Epithelial cell of esophagus (primary cell): ENCODE measurements around the gene VDAC1.
"Not testable (repeated sequence)": the region's sequence is repeated elsewhere in the genome, so short reads cannot be mapped to it uniquely, and the experiment has no call there.

Experiments
- DNase-seq: peaks from one replicate; pipeline ENCODE4 v3.0.0; 2010; ENCODE audit warnings: low read depth
- H3K4me3 ChIP-seq: 2 replicates; pipeline ENCODE4 v1.5.1; 2011; ENCODE audit warnings: mild to moderate bottlenecking, low read length, control low read depth
- TF ChIP-seq, protein P1 (sequence below): IDR thresholded peaks from 2 replicates; pipeline ENCODE4 v1.5.1; 2011; ENCODE audit warnings: low read depth, mild to moderate bottlenecking, low read length, control low read depth, inconsistent platforms; ENCODE audit not compliant: insufficient read depth; ENCODE audit errors: missing control alignments

The VDAC1 gene

DNA sequence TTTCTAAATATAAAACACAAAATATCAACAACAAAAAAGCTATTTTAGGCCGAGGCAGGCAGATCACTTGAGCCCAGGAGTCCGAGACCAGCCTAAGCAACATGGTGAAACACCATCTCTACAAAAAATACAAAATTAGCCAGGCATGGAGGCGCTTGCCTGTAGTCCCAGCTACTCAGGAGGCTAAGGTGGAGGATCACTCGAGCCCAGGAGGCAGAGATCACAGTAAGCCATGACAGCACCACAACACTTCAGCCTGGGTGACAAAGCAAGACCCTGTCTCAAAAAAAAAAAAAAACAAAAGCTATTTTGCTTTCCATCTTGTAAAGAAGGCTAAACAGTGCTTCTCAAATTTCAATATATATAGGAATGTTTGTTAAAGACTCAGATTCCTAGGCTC, 47.7 kb downstream of the VDAC1 start:
- no peak for DNase-seq
- no peak overlapping the region for H3K4me3 ChIP-seq
- TF ChIP-seq, protein P1, sequence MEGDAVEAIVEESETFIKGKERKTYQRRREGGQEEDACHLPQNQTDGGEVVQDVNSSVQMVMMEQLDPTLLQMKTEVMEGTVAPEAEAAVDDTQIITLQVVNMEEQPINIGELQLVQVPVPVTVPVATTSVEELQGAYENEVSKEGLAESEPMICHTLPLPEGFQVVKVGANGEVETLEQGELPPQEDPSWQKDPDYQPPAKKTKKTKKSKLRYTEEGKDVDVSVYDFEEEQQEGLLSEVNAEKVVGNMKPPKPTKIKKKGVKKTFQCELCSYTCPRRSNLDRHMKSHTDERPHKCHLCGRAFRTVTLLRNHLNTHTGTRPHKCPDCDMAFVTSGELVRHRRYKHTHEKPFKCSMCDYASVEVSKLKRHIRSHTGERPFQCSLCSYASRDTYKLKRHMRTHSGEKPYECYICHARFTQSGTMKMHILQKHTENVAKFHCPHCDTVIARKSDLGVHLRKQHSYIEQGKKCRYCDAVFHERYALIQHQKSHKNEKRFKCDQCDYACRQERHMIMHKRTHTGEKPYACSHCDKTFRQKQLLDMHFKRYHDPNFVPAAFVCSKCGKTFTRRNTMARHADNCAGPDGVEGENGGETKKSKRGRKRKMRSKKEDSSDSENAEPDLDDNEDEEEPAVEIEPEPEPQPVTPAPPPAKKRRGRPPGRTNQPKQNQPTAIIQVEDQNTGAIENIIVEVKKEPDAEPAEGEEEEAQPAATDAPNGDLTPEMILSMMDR, result no peak

DNA sequence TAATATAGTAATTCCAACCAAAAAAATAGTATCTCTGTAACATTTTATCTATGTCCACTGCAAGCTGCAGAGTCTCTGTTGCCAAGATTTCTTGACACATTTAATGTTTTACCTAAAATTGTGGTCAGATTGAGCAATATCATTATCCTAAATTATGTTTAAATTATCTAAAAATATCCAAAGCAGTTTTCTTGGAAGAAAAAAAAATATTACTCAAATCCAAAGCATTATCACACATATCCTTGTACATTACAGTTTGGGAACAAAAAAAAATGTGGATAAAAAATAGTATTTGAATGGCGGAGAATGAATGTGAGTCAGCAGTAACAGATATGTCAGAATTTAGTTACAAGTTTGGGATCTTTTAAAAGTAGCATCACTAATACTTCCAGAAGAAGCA, 48.6 kb downstream of the VDAC1 start:
- DNase-seq, H3K4me3 ChIP-seq: not testable (repeated sequence)

GRCh38 chr5:133953568-133954145, 51.1 kb downstream of the VDAC1 start:
- TF ChIP-seq, protein P1, result no peak
- H3K4me3 ChIP-seq, result no peak overlapping the region
- no peak for DNase-seq

- no peak overlapping the region for H3K4me3 ChIP-seq
- peak; percentile 36 for DNase-seq
- TF ChIP-seq, protein P1, result no peak
Measured at GRCh38 chr5:133952729-133953567, 51.8 kb downstream of the VDAC1 start.

- TF ChIP-seq, protein P1, result no peak
- H3K4me3 ChIP-seq, result no peak overlapping the region
- DNase-seq, result no peak
Measured at GRCh38 chr5:133950821-133951612, 53.8 kb downstream of the VDAC1 start.

GRCh38 chr5:133948721-133949120, 56.1 kb downstream of the VDAC1 start:
- no peak for DNase-seq
- no peak overlapping the region for H3K4me3 ChIP-seq
- TF ChIP-seq, protein P1, result no peak

DNA sequence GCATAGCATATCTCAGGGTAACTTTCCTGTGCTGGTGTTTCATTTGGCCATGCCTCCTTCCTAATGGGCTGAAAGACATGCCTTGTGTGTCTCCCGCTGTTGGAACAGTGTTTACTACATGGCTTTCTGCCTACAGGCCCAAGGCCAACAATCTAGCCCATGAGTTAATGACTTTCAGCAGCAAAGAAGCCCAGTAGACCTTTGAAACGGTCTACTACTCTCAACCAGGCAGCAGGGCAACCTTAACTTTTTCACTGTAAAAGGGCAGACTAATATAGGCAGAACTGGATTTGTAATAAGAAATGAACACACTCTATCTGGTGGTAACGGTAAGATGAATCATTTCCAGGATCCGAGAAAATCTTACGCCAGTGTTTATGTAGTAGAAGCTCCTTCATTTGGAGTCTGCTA, 57.3 kb downstream of the VDAC1 start:
- no peak overlapping the region for H3K4me3 ChIP-seq
- TF ChIP-seq, protein P1, result no peak
- DNase-seq, result no peak
